Hepatocyte (in vitro differentiated cells): ENCODE data around the gene AUTS2. TPM values are rescaled to one million over a fixed set of nuclear protein-coding genes. Genes with fewer than 3 reads are reported as not detected.

ENCODE experiments used
- DNase-seq: peaks from one replicate; pipeline ENCODE4 v3.0.0-alpha.2; 2016; ENCODE audit warnings: low spot score
- H2AFZ ChIP-seq: fragments of 200-600 bp; sonication (generic); 2 replicates; pipeline ENCODE4 v1.6.0; 2016; ENCODE audit warnings: antibody characterized with exemption, mild to moderate bottlenecking
- H3K27ac ChIP-seq: fragments of 200-600 bp; sonication (generic); 2 replicates; pipeline ENCODE4 v1.5.1; 2016; ENCODE audit warnings: mild to moderate bottlenecking
- H3K27me3 ChIP-seq: fragments of 200-600 bp; sonication (generic); 2 replicates; pipeline ENCODE4 v1.6.1; 2016
- H3K36me3 ChIP-seq: fragments of 200-600 bp; sonication (generic); replicated peaks from 2 replicates; pipeline ENCODE4 v1.5.1; 2016; ENCODE audit warnings: low read depth; ENCODE audit not compliant: insufficient read depth
- H3K4me1 ChIP-seq: fragments of 200-600 bp; sonication (generic); 2 replicates; pipeline ENCODE4 v1.5.1; 2016; ENCODE audit warnings: mild to moderate bottlenecking, moderate library complexity; ENCODE audit not compliant: insufficient read depth
- H3K4me2 ChIP-seq: fragments of 200-600 bp; sonication (generic); 2 replicates; pipeline ENCODE4 v1.6.0; 2016
- H3K4me3 ChIP-seq: fragments of 200-600 bp; sonication (generic); 2 replicates; pipeline ENCODE4 v1.5.1; 2016; ENCODE audit warnings: mild to moderate bottlenecking
- H3K79me2 ChIP-seq: fragments of 200-600 bp; sonication (generic); 2 replicates; pipeline ENCODE4 v1.6.0; 2017; ENCODE audit warnings: mild to moderate bottlenecking
- H3K9me2 ChIP-seq: fragments of 200-600 bp; sonication (generic); replicated peaks from 2 replicates; pipeline ENCODE4 v1.6.0; 2017; ENCODE audit warnings: mild to moderate bottlenecking; ENCODE audit not compliant: insufficient read depth
- H3K9me3 ChIP-seq: fragments of 200-600 bp; sonication (generic); 2 replicates; pipeline ENCODE4 v1.5.1; 2016; ENCODE audit warnings: low read depth, mild to moderate bottlenecking
- H4K20me1 ChIP-seq: fragments of 200-600 bp; sonication (generic); 2 replicates; pipeline ENCODE4 v1.6.0; 2016; ENCODE audit warnings: mild to moderate bottlenecking; ENCODE audit not compliant: insufficient read depth, poor library complexity, severe bottlenecking
- CTCF ChIP-seq: fragments of 200-600 bp; sonication (generic); IDR thresholded peaks from 2 replicates; pipeline ENCODE4 v1.5.1; 2016; ENCODE audit warnings: antibody characterized with exemption, mild to moderate bottlenecking; ENCODE audit not compliant: poor library complexity
- EZH2 ChIP-seq: fragments of 200-600 bp; sonication (generic); IDR thresholded peaks from 2 replicates; pipeline ENCODE4 v1.6.1; 2016; ENCODE audit warnings: antibody characterized with exemption, mild to moderate bottlenecking, borderline replicate concordance
- EZH2phosphoT487 ChIP-seq: fragments of 200-600 bp; sonication (generic); IDR thresholded peaks from one replicate; pipeline ENCODE4 v1.6.1; 2018; ENCODE audit warnings: antibody characterized with exemption, mild to moderate bottlenecking, low read depth, moderate library complexity; ENCODE audit not compliant: unreplicated experiment, severe bottlenecking
- WGBS: methylation state at CpG from one replicate; pipeline ENCODE4 v1.1.6; 2016; ENCODE audit warnings: low lambda C conversion rate; ENCODE audit errors: missing lambda C conversion rate; 5-methylcytosine and 5-hydroxymethylcytosine counted together
- polyA plus RNA-seq: library from polyadenylated mRNA; unstranded; fragments of >200 nt; fragmentation: Nextera tagmentation; extraction: Ambion mirVana; gene quantifications from 2 replicates; pipeline ENCODE4 v1.2.1, GENCODE V29; 2016
- total RNA-seq: library from RNA; depleted of rRNA; stranded (reverse); fragments of >200 nt; gene quantifications from 2 replicates; pipeline ENCODE4 v1.2.3, GENCODE V29; 2014

The AUTS2 gene
- total and polyA plus RNA-seq, 2 experiments from 2014 or later: 34.4 to 40.9 TPM

GRCh38 chr7:69820479-69821192, 222.4 kb downstream of the AUTS2 start:
- H3K4me3 ChIP-seq: no peak overlapping the region
- H3K79me2 ChIP-seq: peaks cover 7% of the 10 kb centered on the region
- H3K27me3 ChIP-seq: no peaks in the 10 kb centered on the region
- H4K20me1 ChIP-seq: peaks cover 6% of the 10 kb centered on the region
- no peaks in the 10 kb centered on the region for H3K36me3 ChIP-seq
- no peak overlapping the region for H3K4me2 ChIP-seq
- no peak overlapping the region for H3K27ac ChIP-seq
- no peak for DNase-seq
- no peak for TF ChIP-seq CTCF
- no peak for TF ChIP-seq EZH2
- no peak for TF ChIP-seq EZH2phosphoT487
- no peaks in the 10 kb centered on the region for H3K9me2 ChIP-seq
- peaks cover 43% of the 10 kb centered on the region for H3K4me1 ChIP-seq
- no peaks in the 10 kb centered on the region for H3K9me3 ChIP-seq
- no peak overlapping the region for H2AFZ ChIP-seq
- WGBS: 71% methylated on average over 3 of the region's 3 CpGs

GRCh38 chr7:69822386-69822785, 224.1 kb downstream of the AUTS2 start:
- no peak overlapping the region for H2AFZ ChIP-seq
- no peaks in the 10 kb centered on the region for H3K9me2 ChIP-seq
- no peaks in the 10 kb centered on the region for H3K9me3 ChIP-seq
- no peak overlapping the region for H3K27ac ChIP-seq
- peaks cover 28% of the 10 kb centered on the region for H3K4me1 ChIP-seq
- H3K36me3 ChIP-seq: no peaks in the 10 kb centered on the region
- H3K27me3 ChIP-seq: no peaks in the 10 kb centered on the region
- H3K4me2 ChIP-seq: no peak overlapping the region
- 79% methylated on average over 1 of the region's 1 CpG for WGBS
- H4K20me1 ChIP-seq: no peaks in the 10 kb centered on the region
- DNase-seq: no peak
- no peak overlapping the region for H3K4me3 ChIP-seq
- H3K79me2 ChIP-seq: peaks cover 7% of the 10 kb centered on the region
- no peak for TF ChIP-seq EZH2phosphoT487
- no peak for TF ChIP-seq CTCF
- TF ChIP-seq EZH2: no peak

- H3K79me2 ChIP-seq: peaks cover 3% of the 10 kb centered on the region
- peaks cover 24% of the 10 kb centered on the region for H3K4me1 ChIP-seq
- H2AFZ ChIP-seq: no peak overlapping the region
- no peaks in the 10 kb centered on the region for H3K9me2 ChIP-seq
- no peaks in the 10 kb centered on the region for H3K9me3 ChIP-seq
- no peaks in the 10 kb centered on the region for H3K27me3 ChIP-seq
- H3K4me3 ChIP-seq: no peak overlapping the region
- no peak overlapping the region for H3K4me2 ChIP-seq
- TF ChIP-seq CTCF: no peak
- no peak for TF ChIP-seq EZH2
- TF ChIP-seq EZH2phosphoT487: no peak
- H3K36me3 ChIP-seq: no peaks in the 10 kb centered on the region
- DNase-seq: no peak
- H4K20me1 ChIP-seq: no peaks in the 10 kb centered on the region
- H3K27ac ChIP-seq: no peak overlapping the region
- WGBS: 66% methylated on average over 6 of the region's 6 CpGs
Observed at GRCh38 chr7:69823151-69823744, 225.0 kb downstream of the AUTS2 start.
